Measurements from ENCODE around the gene BCL3.
"Not testable (repeated sequence)": the region's sequence is repeated elsewhere in the genome, so short reads cannot be mapped to it uniquely, and the experiment has no call there.

The BCL3 gene

GRCh38 chr19:44748426-44749254 is at the start of gene BCL3:
Gene BCL3, plus strand, starts transcription at chr19:44748708. Its CDS starts 83 bp downstream, at chr19:44748791.
- peak; percentile 49 for ATAC-seq (replicated peaks; ENCODE audit: extremely low read depth, poor library complexity, severe bottlenecking)
- peak; percentile 58 to 74 for DNase-seq (ENCODE audit: low spot score in 2 of 2)
- Mint-ChIP-seq H3K4me3 (peak within 1 kb of the TSS; percentile 85), H3K9me3 (no peaks in the 10 kb centered on the region), H3K27ac (ENCODE audit: low read depth) (peak within 1 kb of the TSS; percentile 93), H3K4me1 (peaks cover 66% of the 10 kb centered on the region), H3K27me3 (no peaks in the 10 kb centered on the region), H3K36me3 (ENCODE audit: insufficient read depth) (peaks cover 33% of the 10 kb centered on the region)

GRCh38 chr19:44700547-44700946 is 48.0 kb upstream of the BCL3 start:
- no peaks in the 10 kb centered on the region for H3K9me3 Mint-ChIP-seq
- ATAC-seq (replicated peaks; ENCODE audit: extremely low read depth, poor library complexity, severe bottlenecking) (no peak), DNase-seq (ENCODE audit: low spot score in 2 of 2) (no peak)
- no peak overlapping the region for H3K4me3 Mint-ChIP-seq
- H3K36me3 Mint-ChIP-seq (ENCODE audit: insufficient read depth) = no peaks in the 10 kb centered on the region
- peaks cover 23% of the 10 kb centered on the region for H3K27me3 Mint-ChIP-seq
- H3K4me1 Mint-ChIP-seq = no peaks in the 10 kb centered on the region
- H3K27ac Mint-ChIP-seq (ENCODE audit: low read depth) = no peak overlapping the region

GRCh38 chr19:44701228-44701627 is 47.3 kb upstream of the BCL3 start:
- H3K36me3 Mint-ChIP-seq (ENCODE audit: insufficient read depth) = no peaks in the 10 kb centered on the region
- H3K27ac Mint-ChIP-seq (ENCODE audit: low read depth) = no peak overlapping the region
- no peak for DNase-seq (ENCODE audit: low spot score in 2 of 2)
- peaks cover 23% of the 10 kb centered on the region for H3K27me3 Mint-ChIP-seq
- no peak overlapping the region for H3K4me3 Mint-ChIP-seq
- no peaks in the 10 kb centered on the region for H3K9me3 Mint-ChIP-seq
- no peak for ATAC-seq (replicated peaks; ENCODE audit: extremely low read depth, poor library complexity, severe bottlenecking)
- H3K4me1 Mint-ChIP-seq = no peaks in the 10 kb centered on the region

GRCh38 chr19:44702551-44703176 is 45.8 kb upstream of the BCL3 start:
- ATAC-seq (replicated peaks; ENCODE audit: extremely low read depth, poor library complexity, severe bottlenecking) (no peak), DNase-seq (ENCODE audit: low spot score in 2 of 2) (no peak)
- Mint-ChIP-seq H3K4me1 (no peaks in the 10 kb centered on the region), H3K27me3 (peaks cover 11% of the 10 kb centered on the region), H3K4me3 (no peak overlapping the region), H3K36me3 (ENCODE audit: insufficient read depth) (no peaks in the 10 kb centered on the region), H3K9me3 (no peaks in the 10 kb centered on the region), H3K27ac (ENCODE audit: low read depth) (no peak overlapping the region)

- Mint-ChIP-seq H3K9me3 (no peaks in the 10 kb centered on the region), H3K27ac (ENCODE audit: low read depth) (no peak overlapping the region)
These were observed 45.0 kb upstream of the BCL3 start for GRCh38 chr19:44703336-44704078.

GRCh38 chr19:44704982-44705381 is 43.5 kb upstream of the BCL3 start:
- Mint-ChIP-seq H3K27me3 (no peaks in the 10 kb centered on the region), H3K4me3 (no peak overlapping the region), H3K36me3 (ENCODE audit: insufficient read depth) (no peaks in the 10 kb centered on the region), H3K9me3 (no peaks in the 10 kb centered on the region), H3K4me1 (no peaks in the 10 kb centered on the region), H3K27ac (ENCODE audit: low read depth) (no peak overlapping the region)
- no peak for ATAC-seq (replicated peaks; ENCODE audit: extremely low read depth, poor library complexity, severe bottlenecking)
- DNase-seq (ENCODE audit: low spot score in 2 of 2) = no peak

More at GRCh38 chr19:44703336-44704078, 45.0 kb upstream of the BCL3 start:
- Mint-ChIP-seq H3K36me3 (ENCODE audit: insufficient read depth) (no peaks in the 10 kb centered on the region), H3K4me1 (no peaks in the 10 kb centered on the region), H3K4me3 (no peak overlapping the region), H3K27me3 (peaks cover 2% of the 10 kb centered on the region)
- ATAC-seq (replicated peaks; ENCODE audit: extremely low read depth, poor library complexity, severe bottlenecking) = no peak
- no peak for DNase-seq (ENCODE audit: low spot score in 2 of 2)

- DNase-seq (ENCODE audit: low spot score in 2 of 2) (no peak), ATAC-seq (replicated peaks; ENCODE audit: extremely low read depth, poor library complexity, severe bottlenecking) (no peak)
- H3K27me3 Mint-ChIP-seq = no peaks in the 10 kb centered on the region
- H3K27ac Mint-ChIP-seq (ENCODE audit: low read depth) = no peak overlapping the region
- H3K4me3 Mint-ChIP-seq = no peak overlapping the region
- H3K4me1 Mint-ChIP-seq = peaks cover under 1% of the 10 kb centered on the region
- no peaks in the 10 kb centered on the region for H3K9me3 Mint-ChIP-seq
- H3K36me3 Mint-ChIP-seq (ENCODE audit: insufficient read depth) = no peaks in the 10 kb centered on the region
These were observed 43.0 kb upstream of the BCL3 start for GRCh38 chr19:44705502-44706010.

- no peak for DNase-seq (ENCODE audit: low spot score in 2 of 2)
- no peak overlapping the region for H3K27ac Mint-ChIP-seq (ENCODE audit: low read depth)
- no peaks in the 10 kb centered on the region for H3K27me3 Mint-ChIP-seq
These were observed 41.8 kb upstream of the BCL3 start for GRCh38 chr19:44706506-44707236.

GRCh38 chr19:44707794-44708193 is 40.7 kb upstream of the BCL3 start:
- no peak for ATAC-seq (replicated peaks; ENCODE audit: extremely low read depth, poor library complexity, severe bottlenecking)
- Mint-ChIP-seq H3K9me3 (no peaks in the 10 kb centered on the region), H3K4me1 (peaks cover 6% of the 10 kb centered on the region), H3K27me3 (no peaks in the 10 kb centered on the region), H3K36me3 (ENCODE audit: insufficient read depth) (no peaks in the 10 kb centered on the region), H3K27ac (ENCODE audit: low read depth) (no peak overlapping the region), H3K4me3 (no peak overlapping the region)
- DNase-seq (ENCODE audit: low spot score in 2 of 2) = no peak

More at GRCh38 chr19:44706506-44707236, 41.8 kb upstream of the BCL3 start:
- H3K4me1 Mint-ChIP-seq = peaks cover 6% of the 10 kb centered on the region
- no peak for ATAC-seq (replicated peaks; ENCODE audit: extremely low read depth, poor library complexity, severe bottlenecking)
- no peaks in the 10 kb centered on the region for H3K9me3 Mint-ChIP-seq
- no peak overlapping the region for H3K4me3 Mint-ChIP-seq
- H3K36me3 Mint-ChIP-seq (ENCODE audit: insufficient read depth) = no peaks in the 10 kb centered on the region

- Mint-ChIP-seq H3K4me3 (no peak overlapping the region), H3K9me3 (no peaks in the 10 kb centered on the region), H3K27ac (ENCODE audit: low read depth) (no peak overlapping the region), H3K36me3 (ENCODE audit: insufficient read depth) (no peaks in the 10 kb centered on the region), H3K4me1 (peaks cover 6% of the 10 kb centered on the region), H3K27me3 (no peaks in the 10 kb centered on the region)
- ATAC-seq (replicated peaks; ENCODE audit: extremely low read depth, poor library complexity, severe bottlenecking) = no peak
- no peak for DNase-seq (ENCODE audit: low spot score in 2 of 2)
These were observed 39.6 kb upstream of the BCL3 start for GRCh38 chr19:44708940-44709339.

GRCh38 chr19:44709434-44710266 is 38.9 kb upstream of the BCL3 start:
- not testable (repeated sequence) for H3K27ac Mint-ChIP-seq (ENCODE audit: low read depth); H3K27me3 Mint-ChIP-seq; H3K4me1 Mint-ChIP-seq; DNase-seq (ENCODE audit: low spot score in 2 of 2); H3K4me3 Mint-ChIP-seq; ATAC-seq (replicated peaks; ENCODE audit: extremely low read depth, poor library complexity, severe bottlenecking); H3K36me3 Mint-ChIP-seq (ENCODE audit: insufficient read depth); H3K9me3 Mint-ChIP-seq

Data from central memory CD8-positive, alpha-beta T cell (primary cell).